HepG2 (cell line): ENCODE measurements around the gene MED10. TPM values are rescaled to one million over a fixed set of nuclear protein-coding genes. Genes with fewer than 3 reads are reported as not detected.
A peak's percentile ranks its signal among the peaks of the same experiment; 100 is the strongest.

Experiments used
- ARID2 ChIP-seq: sonication (generic); formaldehyde crosslinking; IDR thresholded peaks from 2 replicates; pipeline ENCODE4 v1.8.1; 2022; ENCODE audit warnings: mild to moderate bottlenecking, missing genetic modification reagents, borderline replicate concordance
- BRCA1 ChIP-seq: sonication (generic); formaldehyde crosslinking; IDR thresholded peaks from 2 replicates; pipeline ENCODE4 v1.4.0; 2020; ENCODE audit warnings: missing genetic modification reagents
- CENPX ChIP-seq: sonication (generic); formaldehyde crosslinking; IDR thresholded peaks from 2 replicates; pipeline ENCODE4 v1.9.0; 2021; ENCODE audit warnings: mild to moderate bottlenecking, missing genetic modification reagents, moderate library complexity
- HDAC6 ChIP-seq: fragments of 200-600 bp; sonication (generic); IDR thresholded peaks from 2 replicates; pipeline ENCODE4 v1.7.0; 2017; ENCODE audit warnings: mild to moderate bottlenecking, antibody characterized with exemption, low read length, low read depth
- JUNB ChIP-seq: sonication (generic); formaldehyde crosslinking; IDR thresholded peaks from 2 replicates; pipeline ENCODE4 v1.8.0; 2022; ENCODE audit warnings: missing genetic modification reagents, mild to moderate bottlenecking, borderline replicate concordance
- KLF12 ChIP-seq: sonication (generic); formaldehyde crosslinking; IDR thresholded peaks from 2 replicates; pipeline ENCODE4 v1.4.0; 2020; ENCODE audit warnings: missing genetic modification reagents, borderline replicate concordance
- MAF1 ChIP-seq: sonication (generic); formaldehyde crosslinking; IDR thresholded peaks from 2 replicates; pipeline ENCODE4 v1.5.0; 2020; ENCODE audit warnings: missing genetic modification reagents, borderline replicate concordance
- MZF1 ChIP-seq: sonication (generic); formaldehyde crosslinking; IDR thresholded peaks from 2 replicates; pipeline ENCODE4 v1.8.1; 2023; ENCODE audit warnings: mild to moderate bottlenecking, missing genetic modification reagents, borderline replicate concordance
- SOX5 ChIP-seq: IDR thresholded peaks from 2 replicates; pipeline ENCODE4 v1.6.1; 2016; ENCODE audit warnings: borderline replicate concordance
- TARDBP ChIP-seq: sonication (generic); formaldehyde crosslinking; IDR thresholded peaks from 2 replicates; pipeline ENCODE4 v1.8.0; 2022; ENCODE audit warnings: mild to moderate bottlenecking, missing genetic modification reagents
- TOE1 ChIP-seq: sonication (generic); formaldehyde crosslinking; IDR thresholded peaks from 2 replicates; pipeline ENCODE4 v1.4.0; 2020; ENCODE audit warnings: mild to moderate bottlenecking, missing genetic modification reagents
- ZC3H4 ChIP-seq: sonication (generic); formaldehyde crosslinking; IDR thresholded peaks from 2 replicates; pipeline ENCODE4 v1.4.0; 2020; ENCODE audit warnings: missing genetic modification reagents, borderline replicate concordance
- ZFP90 ChIP-seq: sonication (generic); formaldehyde crosslinking; IDR thresholded peaks from 2 replicates; pipeline ENCODE4 v1.8.0; 2022; ENCODE audit warnings: missing genetic modification reagents, mild to moderate bottlenecking, inconsistent platforms, borderline replicate concordance
- ZNF205 ChIP-seq: IDR thresholded peaks from 2 replicates; pipeline ENCODE4 v1.6.1; 2018; ENCODE audit warnings: missing biosample characterization, missing genetic modification reagents
- ZNF484 ChIP-seq: sonication (generic); formaldehyde crosslinking; IDR thresholded peaks from 2 replicates; pipeline ENCODE4 v1.5.1; 2020; ENCODE audit warnings: mild to moderate bottlenecking, low read depth, missing genetic modification reagents, borderline replicate concordance
- polyA plus RNA-seq, 8 experiments: library from polyadenylated mRNA; depleted of rRNA in 3 of 8; stranded (reverse) in 7 of 8; unstranded in 1 of 8; fragments of >200 nt; fragmentation: Illumina TruSeq in 4 of 8; extraction: Trizol in 4 of 8; gene quantifications; 2 replicates each; pipeline versions ENCODE4 v1.2.1 to v1.2.3, GENCODE V29; 2011 to 2016; ENCODE audit warnings: low read depth in 4 of 8, missing spikeins in 1 of 8, mixed read lengths in 1 of 8; ENCODE audit not compliant: insufficient read depth in 1 of 8
- total RNA-seq, 5 experiments: library from RNA; depleted of rRNA; stranded (reverse); fragments of >200 nt; fragmentation: Illumina TruSeq; extraction: Trizol; gene quantifications; 2 replicates each; pipeline ENCODE4 v1.2.3, GENCODE V29; 2016; ENCODE audit warnings: low read depth in 1 of 5
- TF ChIP-seq, protein P1 (sequence below): sonication (generic); formaldehyde crosslinking; IDR thresholded peaks from 2 replicates; pipeline ENCODE4 v1.4.0; 2020; ENCODE audit warnings: mild to moderate bottlenecking, missing genetic modification reagents, borderline replicate concordance
- TF ChIP-seq, protein P2 (sequence below): sonication (generic); formaldehyde crosslinking; IDR thresholded peaks from 2 replicates; pipeline ENCODE4 v1.5.0; 2020; ENCODE audit warnings: mild to moderate bottlenecking, missing genetic modification reagents, borderline replicate concordance
- TF ChIP-seq, protein P3 (sequence below): sonication (generic); formaldehyde crosslinking; IDR thresholded peaks from 2 replicates; pipeline ENCODE4 v1.5.0; 2020; ENCODE audit warnings: mild to moderate bottlenecking, missing genetic modification reagents, moderate library complexity

The MED10 gene
- total and polyA plus RNA-seq, 2 of the 13 experiments (the other 11 are each of a cell fraction or from before 2014, with no cell fraction given): 11.2 to 23.7 TPM

DNA sequence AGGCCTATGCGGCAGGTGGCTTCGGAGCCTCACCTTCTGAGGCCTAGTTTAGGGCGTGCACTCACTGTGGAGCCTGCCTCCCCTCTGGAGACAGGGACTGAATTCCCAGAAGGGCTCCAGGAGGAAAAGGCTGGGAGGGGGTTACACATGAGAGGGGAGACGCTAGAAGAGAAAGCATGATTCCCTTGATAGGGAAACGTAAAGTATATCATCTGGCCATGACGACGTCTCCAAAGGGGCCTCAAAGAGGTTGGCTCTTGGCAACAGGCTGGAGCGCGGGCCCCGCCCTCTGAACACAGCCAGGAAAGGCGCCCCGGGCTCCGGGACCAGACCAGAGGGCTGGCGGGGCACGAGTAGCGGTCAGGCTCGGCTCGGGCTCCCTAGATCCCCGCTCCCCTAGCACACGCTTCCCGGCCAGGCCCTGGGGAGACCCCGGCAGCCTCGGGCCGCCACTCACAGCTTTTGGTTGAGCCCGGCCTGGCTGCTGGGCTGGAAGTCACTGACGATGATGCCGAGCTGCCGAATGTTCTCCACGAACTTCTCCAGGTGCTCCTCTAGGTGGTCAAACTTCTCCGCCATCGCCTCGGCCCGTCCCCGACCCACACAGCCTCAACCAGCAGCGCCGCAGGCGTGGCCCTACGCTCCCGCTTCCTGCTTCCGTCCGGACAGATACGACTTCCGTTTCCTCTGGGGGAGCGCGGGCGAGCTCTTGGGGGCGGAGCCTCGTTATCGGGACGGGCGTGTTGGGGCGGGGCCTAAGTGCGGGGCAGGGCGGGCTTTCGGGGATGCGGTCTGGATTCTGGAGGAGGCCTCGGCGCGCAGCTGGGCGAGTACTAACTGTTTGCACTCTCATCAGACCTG, at the start of gene MED10 (continued):
- TF ChIP-seq, protein P1, sequence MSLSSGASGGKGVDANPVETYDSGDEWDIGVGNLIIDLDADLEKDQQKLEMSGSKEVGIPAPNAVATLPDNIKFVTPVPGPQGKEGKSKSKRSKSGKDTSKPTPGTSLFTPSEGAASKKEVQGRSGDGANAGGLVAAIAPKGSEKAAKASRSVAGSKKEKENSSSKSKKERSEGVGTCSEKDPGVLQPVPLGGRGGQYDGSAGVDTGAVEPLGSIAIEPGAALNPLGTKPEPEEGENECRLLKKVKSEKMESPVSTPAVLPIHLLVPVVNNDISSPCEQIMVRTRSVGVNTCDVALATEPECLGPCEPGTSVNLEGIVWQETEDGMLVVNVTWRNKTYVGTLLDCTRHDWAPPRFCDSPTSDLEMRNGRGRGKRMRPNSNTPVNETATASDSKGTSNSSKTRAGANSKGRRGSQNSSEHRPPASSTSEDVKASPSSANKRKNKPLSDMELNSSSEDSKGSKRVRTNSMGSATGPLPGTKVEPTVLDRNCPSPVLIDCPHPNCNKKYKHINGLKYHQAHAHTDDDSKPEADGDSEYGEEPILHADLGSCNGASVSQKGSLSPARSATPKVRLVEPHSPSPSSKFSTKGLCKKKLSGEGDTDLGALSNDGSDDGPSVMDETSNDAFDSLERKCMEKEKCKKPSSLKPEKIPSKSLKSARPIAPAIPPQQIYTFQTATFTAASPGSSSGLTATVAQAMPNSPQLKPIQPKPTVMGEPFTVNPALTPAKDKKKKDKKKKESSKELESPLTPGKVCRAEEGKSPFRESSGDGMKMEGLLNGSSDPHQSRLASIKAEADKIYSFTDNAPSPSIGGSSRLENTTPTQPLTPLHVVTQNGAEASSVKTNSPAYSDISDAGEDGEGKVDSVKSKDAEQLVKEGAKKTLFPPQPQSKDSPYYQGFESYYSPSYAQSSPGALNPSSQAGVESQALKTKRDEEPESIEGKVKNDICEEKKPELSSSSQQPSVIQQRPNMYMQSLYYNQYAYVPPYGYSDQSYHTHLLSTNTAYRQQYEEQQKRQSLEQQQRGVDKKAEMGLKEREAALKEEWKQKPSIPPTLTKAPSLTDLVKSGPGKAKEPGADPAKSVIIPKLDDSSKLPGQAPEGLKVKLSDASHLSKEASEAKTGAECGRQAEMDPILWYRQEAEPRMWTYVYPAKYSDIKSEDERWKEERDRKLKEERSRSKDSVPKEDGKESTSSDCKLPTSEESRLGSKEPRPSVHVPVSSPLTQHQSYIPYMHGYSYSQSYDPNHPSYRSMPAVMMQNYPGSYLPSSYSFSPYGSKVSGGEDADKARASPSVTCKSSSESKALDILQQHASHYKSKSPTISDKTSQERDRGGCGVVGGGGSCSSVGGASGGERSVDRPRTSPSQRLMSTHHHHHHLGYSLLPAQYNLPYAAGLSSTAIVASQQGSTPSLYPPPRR (CRISPR knock-in tag): no peak
- TF ChIP-seq TOE1 (CRISPR knock-in tag) (no peak), MAF1 (no peak), TARDBP (CRISPR knock-in tag) (0 out of 2 replicates have a peak, but pooled peaks have one; percentile 39), JUNB (no peak), ZNF205 (CRISPR knock-in tag) (peak; percentile 25; the same call in 1 of the 2 replicates), KLF12 (peak; percentile 74; the same call in 1 of the 2 replicates), HDAC6 (no peak), ZC3H4 (CRISPR knock-in tag) (no peak), ZFP90 (CRISPR knock-in tag) (peak; percentile 49; the same call in 1 of the 2 replicates), SOX5 (CRISPR knock-in tag) (no peak), MZF1 (CRISPR knock-in tag) (no peak), CENPX (no peak), ARID2 (no peak), BRCA1 (CRISPR knock-in tag) (0 out of 2 replicates have a peak, but pooled peaks have one; percentile 25), ZNF484 (CRISPR knock-in tag) (no peak)
- TF ChIP-seq, protein P2, sequence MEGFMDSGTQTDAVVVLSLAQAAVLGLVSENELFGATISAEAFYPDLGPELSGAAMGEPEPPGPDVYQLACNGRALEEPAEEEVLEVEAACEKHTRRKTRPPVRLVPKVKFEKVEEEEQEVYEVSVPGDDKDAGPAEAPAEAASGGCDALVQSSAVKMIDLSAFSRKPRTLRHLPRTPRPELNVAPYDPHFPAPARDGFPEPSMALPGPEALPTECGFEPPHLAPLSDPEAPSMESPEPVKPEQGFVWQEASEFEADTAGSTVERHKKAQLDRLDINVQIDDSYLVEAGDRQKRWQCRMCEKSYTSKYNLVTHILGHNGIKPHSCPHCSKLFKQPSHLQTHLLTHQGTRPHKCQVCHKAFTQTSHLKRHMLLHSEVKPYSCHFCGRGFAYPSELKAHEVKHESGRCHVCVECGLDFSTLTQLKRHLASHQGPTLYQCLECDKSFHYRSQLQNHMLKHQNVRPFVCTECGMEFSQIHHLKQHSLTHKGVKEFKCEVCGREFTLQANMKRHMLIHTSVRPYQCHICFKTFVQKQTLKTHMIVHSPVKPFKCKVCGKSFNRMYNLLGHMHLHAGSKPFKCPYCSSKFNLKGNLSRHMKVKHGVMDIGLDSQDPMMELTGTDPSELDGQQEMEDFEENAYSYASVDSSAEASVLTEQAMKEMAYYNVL (CRISPR knock-in tag): no peak
- TF ChIP-seq, protein P3, sequence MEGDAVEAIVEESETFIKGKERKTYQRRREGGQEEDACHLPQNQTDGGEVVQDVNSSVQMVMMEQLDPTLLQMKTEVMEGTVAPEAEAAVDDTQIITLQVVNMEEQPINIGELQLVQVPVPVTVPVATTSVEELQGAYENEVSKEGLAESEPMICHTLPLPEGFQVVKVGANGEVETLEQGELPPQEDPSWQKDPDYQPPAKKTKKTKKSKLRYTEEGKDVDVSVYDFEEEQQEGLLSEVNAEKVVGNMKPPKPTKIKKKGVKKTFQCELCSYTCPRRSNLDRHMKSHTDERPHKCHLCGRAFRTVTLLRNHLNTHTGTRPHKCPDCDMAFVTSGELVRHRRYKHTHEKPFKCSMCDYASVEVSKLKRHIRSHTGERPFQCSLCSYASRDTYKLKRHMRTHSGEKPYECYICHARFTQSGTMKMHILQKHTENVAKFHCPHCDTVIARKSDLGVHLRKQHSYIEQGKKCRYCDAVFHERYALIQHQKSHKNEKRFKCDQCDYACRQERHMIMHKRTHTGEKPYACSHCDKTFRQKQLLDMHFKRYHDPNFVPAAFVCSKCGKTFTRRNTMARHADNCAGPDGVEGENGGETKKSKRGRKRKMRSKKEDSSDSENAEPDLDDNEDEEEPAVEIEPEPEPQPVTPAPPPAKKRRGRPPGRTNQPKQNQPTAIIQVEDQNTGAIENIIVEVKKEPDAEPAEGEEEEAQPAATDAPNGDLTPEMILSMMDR (CRISPR knock-in tag): no peak
